B cell (primary cell): ENCODE results near the gene TRAPPC3L. TPM values are rescaled to one million over a fixed set of nuclear protein-coding genes. Genes with fewer than 3 reads are reported as not detected.
A peak's percentile ranks its signal among the peaks of the same experiment; 100 is the strongest.

Experiments
- ATAC-seq: fragments of 200-7000 bp; cut with Tn5 transposase; one replicate; pipeline ENCODE4 v1.10.0; 2021; ENCODE audit warnings: low read depth, mild to moderate bottlenecking, moderate number of reproducible peaks, moderate library complexity
- CTCF ChIA-PET: fragments of 350-600 bp; sonication (Branson Sonifier 250); formaldehyde crosslinking; loops from one replicate; lab custom pipeline; 2021; ENCODE audit warnings: antibody characterized with exemption, inconsistent platforms; lab: Charles Lee
- POLR2A ChIA-PET: fragments of 350-600 bp; sonication (Branson Sonifier 250); formaldehyde crosslinking; loops from one replicate; lab custom pipeline; 2021; ENCODE audit warnings: antibody characterized with exemption; lab: Charles Lee
- DNase-seq: peaks from one replicate; pipeline ENCODE4 v3.0.0; 2013
- H2AFZ ChIP-seq: 2 replicates; pipeline ENCODE4 v1.6.1; 2012; ENCODE audit warnings: mild to moderate bottlenecking, low read depth, low read length; ENCODE audit not compliant: insufficient read depth, poor library complexity, severe bottlenecking
- H3K27ac ChIP-seq, 2 donors: 1 replicate in 1 of 2; 2 replicates in 1 of 2; pipeline ENCODE4 v1.5.1; 2012 to 2013; ENCODE audit warnings: low read length in 2 of 2, mild to moderate bottlenecking in 2 of 2, moderate library complexity in 1 of 2
- H3K27me3 ChIP-seq, 4 experiments: fragments of 200-600 bp in 1 of 4; sonication (generic) in 1 of 4; replicated peaks in 1 of 4; 1 replicate in 2 of 4; 2 replicates in 2 of 4; pipeline versions ENCODE4 v1.6.1 to v1.7.0; 2013 to 2016; ENCODE audit warnings: low read length in 3 of 4, mild to moderate bottlenecking in 2 of 4, mixed read lengths in 1 of 4, moderate library complexity in 1 of 4; ENCODE audit not compliant: insufficient read depth in 4 of 4, control insufficient read depth in 3 of 4; ENCODE audit errors: control extremely low read depth in 1 of 4
- H3K36me3 ChIP-seq, 2 experiments: replicated peaks in 1 of 2; 1 replicate in 1 of 2; 2 replicates in 1 of 2; pipeline versions ENCODE4 v1.6.1 to v1.7.1; 2013; ENCODE audit warnings: low read length in 1 of 2; ENCODE audit not compliant: insufficient read depth in 2 of 2, control insufficient read depth in 1 of 2; ENCODE audit errors: control extremely low read depth in 1 of 2, extremely low read depth in 1 of 2
- H3K4me1 ChIP-seq, 2 donors: fragments of 200-600 bp in 1 of 2; sonication (generic) in 1 of 2; 1 replicate in 1 of 2; 2 replicates in 1 of 2; pipeline versions ENCODE4 v1.5.1 to v1.6.1; 2013 to 2017; ENCODE audit warnings: low read length in 2 of 2; ENCODE audit not compliant: control insufficient read depth in 2 of 2, insufficient read depth in 2 of 2
- H3K4me2 ChIP-seq: replicated peaks from 2 replicates; pipeline ENCODE3; 2012; ENCODE audit warnings: mild to moderate bottlenecking, low read depth, low read length; ENCODE audit not compliant: poor library complexity, severe bottlenecking
- H3K4me3 ChIP-seq, 5 experiments: fragments of 200-600 bp in 1 of 5; sonication (generic) in 1 of 5; 1 replicate in 3 of 5; 2 replicates in 2 of 5; pipeline versions ENCODE4 v1.5.1 to v1.7.0; 2011 to 2016; ENCODE audit warnings: low read length in 4 of 5, mild to moderate bottlenecking in 4 of 5, low read depth in 2 of 5, control low read depth in 1 of 5, moderate library complexity in 1 of 5; ENCODE audit not compliant: insufficient read depth in 1 of 5; ENCODE audit errors: control extremely low read depth in 1 of 5, extremely low read depth in 1 of 5
- H3K79me2 ChIP-seq: fragments of 200-600 bp; sonication (generic); one replicate; pipeline ENCODE4 v1.6.0; 2016; ENCODE audit warnings: low read length; ENCODE audit not compliant: control insufficient read depth, insufficient read depth
- H3K9ac ChIP-seq: fragments of 200-600 bp; sonication (generic); 2 replicates; pipeline ENCODE4 v1.6.1; 2017; ENCODE audit warnings: mild to moderate bottlenecking, low read length, moderate library complexity
- H3K9me3 ChIP-seq, 3 donors: one replicate each; pipeline versions ENCODE4 v1.6.1 to v1.7.1; 2013; ENCODE audit warnings: low read length in 2 of 3; ENCODE audit not compliant: control insufficient read depth in 2 of 3, insufficient read depth in 1 of 3; ENCODE audit errors: control extremely low read depth in 1 of 3
- H4K20me1 ChIP-seq: 2 replicates; pipeline ENCODE4 v1.6.0; 2012; ENCODE audit warnings: mild to moderate bottlenecking, low read length; ENCODE audit not compliant: insufficient read depth, control insufficient read depth, poor library complexity, severe bottlenecking
- H3K27ac Mint-ChIP-seq: one replicate; pipeline ENCODE4 v1.8.0; 2021; ENCODE audit warnings: mixed read lengths
- H3K27me3 Mint-ChIP-seq: one replicate; pipeline ENCODE4 v1.8.0; 2021; ENCODE audit warnings: mixed read lengths
- H3K4me1 Mint-ChIP-seq: one replicate; pipeline ENCODE4 v1.8.0; 2021; ENCODE audit warnings: mixed read lengths
- H3K4me3 Mint-ChIP-seq: one replicate; pipeline ENCODE4 v1.8.0; 2021; ENCODE audit warnings: mixed read lengths
- H3K9me3 Mint-ChIP-seq: one replicate; pipeline ENCODE4 v1.8.0; 2022; ENCODE audit warnings: mixed read lengths; ENCODE audit not compliant: insufficient read depth
- CTCF ChIP-seq: fragments of 200-600 bp; IDR thresholded peaks from one replicate; pipeline ENCODE4 v1.8.0; 2022; ENCODE audit warnings: antibody characterized with exemption, mild to moderate bottlenecking
- EZH2 ChIP-seq: IDR thresholded peaks from 2 replicates; pipeline ENCODE4 v1.6.1; 2012; ENCODE audit warnings: borderline replicate concordance, low read depth, mild to moderate bottlenecking, moderate library complexity, low read length; ENCODE audit not compliant: insufficient read depth, poor library complexity, severe bottlenecking
- WGBS: methylation state at CpG from one replicate; pipeline ENCODE4 v1.1.5; 2013; ENCODE audit warnings: missing lambda C conversion rate; ENCODE audit not compliant: insufficient coverage; 5-methylcytosine and 5-hydroxymethylcytosine counted together
- intact Hi-C: fragments of 100-400 bp; cut with micrococcal nuclease; formaldehyde crosslinking; loops from one replicate; pipeline ENCODE4 v1.10.0; 2022
- polyA plus RNA-seq: library from polyadenylated mRNA; depleted of rRNA; stranded (reverse); fragments of >200 nt; gene quantifications from 2 replicates; pipeline ENCODE4 v1.2.3, GENCODE V29; 2012
- total RNA-seq, 2 donors: library from RNA; stranded (reverse); fragments of 120-200 nt in 1 of 2; gene quantifications; 1 replicate in 1 of 2; 2 replicates in 1 of 2; pipeline versions ENCODE4 v1.2.3 to v1.2.4, GENCODE V29; 2013 to 2022

Gene TRAPPC3L
- total and polyA plus RNA-seq, 2 donors (not counting 1 experiment from before 2014, with no cell fraction given), result not detected

DNA sequence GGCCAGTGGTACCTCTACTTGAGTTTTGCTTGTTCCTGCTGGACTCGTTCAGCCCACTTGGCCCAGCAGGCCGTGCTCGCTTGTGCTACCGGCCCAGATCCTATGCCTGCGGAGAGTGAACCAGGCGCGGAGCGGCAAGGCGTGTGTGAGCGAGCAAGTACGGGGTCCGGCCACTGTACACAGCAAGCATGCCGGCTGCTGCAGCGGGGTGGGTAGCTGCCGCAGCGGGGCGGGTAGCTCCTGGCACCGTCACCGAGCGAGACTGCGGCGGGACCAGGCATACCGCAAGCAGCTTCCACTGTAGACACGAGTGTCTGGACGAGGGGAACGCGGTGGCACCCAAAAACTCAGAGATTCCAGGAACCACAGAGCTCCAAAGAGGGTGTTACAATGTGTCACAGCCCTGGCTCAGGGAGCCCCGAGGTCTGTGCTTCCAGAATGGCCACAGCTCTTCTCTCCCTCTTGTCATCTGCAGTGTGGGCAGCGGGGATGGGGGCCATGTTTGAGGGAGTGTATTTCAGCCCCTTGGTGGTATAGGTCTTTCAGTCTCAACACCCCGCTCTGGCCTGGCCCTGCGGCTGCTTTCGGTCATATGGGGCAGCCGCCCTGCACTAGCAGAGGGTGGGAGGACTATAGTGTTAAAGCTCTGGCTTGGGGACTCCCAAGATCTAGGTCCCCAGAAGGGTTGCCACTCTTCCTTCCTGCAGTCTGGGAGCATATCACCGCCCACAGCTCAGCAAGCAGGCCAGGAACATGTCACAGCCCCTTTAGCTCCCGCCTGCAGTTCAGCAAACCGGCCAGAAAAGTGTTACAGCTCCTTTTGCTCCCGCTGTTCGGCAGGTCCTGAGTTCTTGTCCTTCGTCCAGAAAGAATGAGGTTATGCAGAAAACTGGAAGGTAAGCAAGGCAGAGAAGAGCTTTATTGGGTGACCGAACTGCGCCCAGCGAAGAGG lies 19.7 kb upstream of the TRAPPC3L start:
- no peaks in the 10 kb centered on the region for H3K36me3 ChIP-seq
- peaks cover 14 to 15% of the 10 kb centered on the region in 2 donors for H3K4me1 ChIP-seq
- peak overlapping the region; percentile 79 for H2AFZ ChIP-seq
- peaks cover 0 to 14% (median 9%) of the 10 kb centered on the region in 4 experiments for H3K27me3 ChIP-seq
- Mint-ChIP-seq H3K27ac (no peak overlapping the region), H3K4me1 (peaks cover 17% of the 10 kb centered on the region), H3K9me3 (no peaks in the 10 kb centered on the region), H3K27me3 (peaks cover 31% of the 10 kb centered on the region), H3K4me3 (peak overlapping the region; percentile 64)
- 57% methylated on average over 40 of the region's 42 CpGs for WGBS
- no peaks in the 10 kb centered on the region for H4K20me1 ChIP-seq
- no peaks in the 10 kb centered on the region for H3K9me3 ChIP-seq
- H3K79me2 ChIP-seq, result no peaks in the 10 kb centered on the region
- H3K27ac ChIP-seq, result no peak overlapping the region
- ChIA-PET CTCF (interaction anchor here (0.7 to 4.1 kb wide), 7 partner anchors 10 to 347 kb away, joined by 3 to 29 read pairs (median 4); no protein-coding TSS in a partner anchor), POLR2A (interaction anchor here (0.7 kb wide), 1 partner anchor 277 kb away, joined by 7 read pairs; no protein-coding TSS in a partner anchor)
- intact Hi-C loops, result loop anchor here (10.0 kb wide), 1 partner anchor 550 kb away; no protein-coding TSS in a partner anchor
- H3K9ac ChIP-seq, result peak overlapping the region; percentile 22
- TF ChIP-seq CTCF (no peak), EZH2 (no peak)
- H3K4me2 ChIP-seq, result peak overlapping the region; percentile 62
- H3K4me3 ChIP-seq, result peak overlapping the region in 3 of 5 experiments; percentile 1 to 23 (median 16)
- ATAC-seq (peak; percentile 16), DNase-seq (peak; percentile 33)
